Stimulated activated CD4-positive, alpha-beta T cell treated with anti-CD3 and anti-CD28 coated beads, Interleukin-4, amount 100 ng/mL, for 24 hours (primary cell): ENCODE measurements around the gene DNAH8.
"Not testable (repeated sequence)": the region's sequence is repeated elsewhere in the genome, so short reads cannot be mapped to it uniquely, and the experiment has no call there.

Experiments
- DNase-seq: peaks from one replicate; pipeline ENCODE4 v3.0.0-alpha.2; 2020

The DNAH8 gene

GRCh38 chr6:38715016-38715689 lies at the start of gene DNAH8:
TSS of gene DNAH8 (plus strand) at chr6:38715311. CDS start at chr6:38722810, 7,499 bp downstream.
- no peak for DNase-seq

GRCh38 chr6:38671885-38672467 lies 43.1 kb upstream of the DNAH8 start:
- DNase-seq = peak; percentile 55

GRCh38 chr6:38673397-38674165 lies 41.5 kb upstream of the DNAH8 start:
- peak; percentile 59 for DNase-seq

GRCh38 chr6:38676236-38676973 lies 38.7 kb upstream of the DNAH8 start:
- no peak for DNase-seq

- DNase-seq = no peak
These were observed 38.1 kb upstream of the DNAH8 start for GRCh38 chr6:38676974-38677544.

- DNase-seq = no peak
These were observed 36.8 kb upstream of the DNAH8 start for GRCh38 chr6:38678178-38678760.

GRCh38 chr6:38679668-38680067 lies 35.4 kb upstream of the DNAH8 start:
- no peak for DNase-seq

- no peak for DNase-seq
These were observed 33.3 kb upstream of the DNAH8 start for GRCh38 chr6:38681850-38682249.

- DNase-seq = no peak
These were observed 30.9 kb upstream of the DNAH8 start for GRCh38 chr6:38684237-38684636.

GRCh38 chr6:38684904-38685303 lies 30.2 kb upstream of the DNAH8 start:
- DNase-seq = no peak

- DNase-seq = no peak
These were observed 28.7 kb upstream of the DNAH8 start for GRCh38 chr6:38686270-38687042.

GRCh38 chr6:38687043-38687353 lies 28.1 kb upstream of the DNAH8 start:
- DNase-seq = no peak

- no peak for DNase-seq
These were observed 27.6 kb upstream of the DNAH8 start for GRCh38 chr6:38687549-38687948.

- no peak for DNase-seq
These were observed 26.5 kb upstream of the DNAH8 start for GRCh38 chr6:38688579-38689087.

GRCh38 chr6:38695227-38695900 lies 19.7 kb upstream of the DNAH8 start:
- no peak for DNase-seq

GRCh38 chr6:38695933-38696332 lies 19.2 kb upstream of the DNAH8 start:
- no peak for DNase-seq

GRCh38 chr6:38696345-38696744 lies 18.8 kb upstream of the DNAH8 start:
- no peak for DNase-seq

- DNase-seq = no peak
These were observed 17.3 kb upstream of the DNAH8 start for GRCh38 chr6:38697846-38698245.

- DNase-seq = not testable (repeated sequence)
These were observed 15.4 kb upstream of the DNAH8 start for GRCh38 chr6:38699702-38700101.

GRCh38 chr6:38701551-38701950 lies 13.6 kb upstream of the DNAH8 start:
- DNase-seq = no peak
